Measurements from ENCODE around the gene SLC16A4. TPM values are rescaled to one million over a fixed set of nuclear protein-coding genes. Genes with fewer than 3 reads are reported as not detected.

The SLC16A4 gene
- total RNA-seq, 2 experiments from 2014 or later: not detected

- H3K4me1 ChIP-seq (ENCODE audit: insufficient read depth, low read length): peaks cover 16% of the 10 kb centered on the region
Observed at GRCh38 chr1:110387048-110387754, 3.6 kb downstream of the SLC16A4 start.

GRCh38 chr1:110385369-110385768 lies 5.5 kb downstream of the SLC16A4 start:
- Histone ChIP-seq H3K4me1 (ENCODE audit: insufficient read depth, low read length) (peaks cover 16% of the 10 kb centered on the region), H3K36me3 (ENCODE audit: insufficient read depth, low read length) (no peaks in the 10 kb centered on the region), H3K27ac (ENCODE audit: low read depth in 1 of 2, low read length in 2 of 2) (no peak overlapping the region), H3K9me3 (ENCODE audit: control insufficient read depth in 1 of 2, insufficient read depth in 1 of 2, low read length in 2 of 2) (no peaks in the 10 kb centered on the region), H3K4me3 (ENCODE audit: low read length) (no peak overlapping the region), H3K27me3 (ENCODE audit: control insufficient read depth in 1 of 2, insufficient read depth in 2 of 2, low read length in 2 of 2) (no peaks in the 10 kb centered on the region)
- H3K27ac Mint-ChIP-seq: no peak overlapping the region
- H3K9me3 Mint-ChIP-seq: no peaks in the 10 kb centered on the region
- no peak for DNase-seq
- H3K4me1 Mint-ChIP-seq (ENCODE audit: low read depth): peaks cover 17% of the 10 kb centered on the region
- peaks cover under 1% of the 10 kb centered on the region for H3K36me3 Mint-ChIP-seq (ENCODE audit: low read depth)
- no peak for TF ChIP-seq CTCF (IDR thresholded peaks at IDR 0.05)
- ChIA-PET CTCF (no interaction called here), POLR2A (no interaction called here)
- no peaks in the 10 kb centered on the region for H3K27me3 Mint-ChIP-seq
- ATAC-seq (ENCODE audit: poor library complexity): no peak
- intact Hi-C loops (cut with DNase I, micrococcal nuclease): no loop called here
- no peak overlapping the region for H3K4me3 Mint-ChIP-seq

More at GRCh38 chr1:110387048-110387754, 3.6 kb downstream of the SLC16A4 start:
- H3K4me3 Mint-ChIP-seq: no peak overlapping the region
- CTCF ChIA-PET: interaction anchor here (1.3 kb wide), 1 partner anchor 73 kb away, joined by 3 read pairs; no protein-coding TSS in a partner anchor
- ATAC-seq (ENCODE audit: poor library complexity) (no peak), DNase-seq (no peak)
- H3K27me3 Mint-ChIP-seq: no peaks in the 10 kb centered on the region
- H3K36me3 Mint-ChIP-seq (ENCODE audit: low read depth): no peaks in the 10 kb centered on the region
- TF ChIP-seq CTCF (IDR thresholded peaks at IDR 0.05): no peak
- intact Hi-C loops (cut with DNase I, micrococcal nuclease): no loop called here
- Histone ChIP-seq H3K9me3 (ENCODE audit: control insufficient read depth in 1 of 2, insufficient read depth in 1 of 2, low read length in 2 of 2) (no peaks in the 10 kb centered on the region), H3K27me3 (ENCODE audit: control insufficient read depth in 1 of 2, insufficient read depth in 2 of 2, low read length in 2 of 2) (no peaks in the 10 kb centered on the region), H3K27ac (ENCODE audit: low read depth in 1 of 2, low read length in 2 of 2) (no peak overlapping the region), H3K4me3 (ENCODE audit: low read length) (no peak overlapping the region), H3K36me3 (ENCODE audit: insufficient read depth, low read length) (no peaks in the 10 kb centered on the region)
- H3K4me1 Mint-ChIP-seq (ENCODE audit: low read depth): peaks cover 17% of the 10 kb centered on the region
- no peaks in the 10 kb centered on the region for H3K9me3 Mint-ChIP-seq
- POLR2A ChIA-PET: no interaction called here
- H3K27ac Mint-ChIP-seq: no peak overlapping the region

- peaks cover 16% of the 10 kb centered on the region for H3K4me1 ChIP-seq (ENCODE audit: insufficient read depth, low read length)
- peaks cover 17% of the 10 kb centered on the region for H3K4me1 Mint-ChIP-seq (ENCODE audit: low read depth)
- peak overlapping the region; percentile 76 for H3K27ac Mint-ChIP-seq
- no peaks in the 10 kb centered on the region for H3K9me3 ChIP-seq (ENCODE audit: control insufficient read depth in 1 of 2, insufficient read depth in 1 of 2, low read length in 2 of 2)
- no peak for DNase-seq
- no peak for TF ChIP-seq CTCF (IDR thresholded peaks at IDR 0.05)
- intact Hi-C loops (cut with DNase I, micrococcal nuclease): no loop called here
- no peak overlapping the region for H3K27ac ChIP-seq (ENCODE audit: low read depth in 1 of 2, low read length in 2 of 2)
- H3K36me3 ChIP-seq (ENCODE audit: insufficient read depth, low read length): no peaks in the 10 kb centered on the region
- H3K9me3 Mint-ChIP-seq: no peaks in the 10 kb centered on the region
- H3K36me3 Mint-ChIP-seq (ENCODE audit: low read depth): peaks cover 5% of the 10 kb centered on the region
- H3K27me3 Mint-ChIP-seq: no peaks in the 10 kb centered on the region
- H3K4me3 ChIP-seq (ENCODE audit: low read length): no peak overlapping the region
- no peak overlapping the region for H3K4me3 Mint-ChIP-seq
- no peaks in the 10 kb centered on the region for H3K27me3 ChIP-seq (ENCODE audit: control insufficient read depth in 1 of 2, insufficient read depth in 2 of 2, low read length in 2 of 2)
- ATAC-seq (ENCODE audit: poor library complexity): no peak
- ChIA-PET CTCF (interaction anchor here (1.0 kb wide), 1 partner anchor 18 kb away, joined by 3 read pairs; no protein-coding TSS in a partner anchor), POLR2A (interaction anchor here (0.6 to 2.1 kb wide), 2 partner anchors 42 to 46 kb away, joined by 3 to 17 read pairs; partner anchors contain the start of gene RBM15)
Observed at GRCh38 chr1:110384581-110385321, 6.1 kb downstream of the SLC16A4 start.
